HG03558 (cell line): ENCODE data around the gene OSTC.

ENCODE experiments used
- ATAC-seq: cut with Tn5 transposase; IDR thresholded peaks from one replicate; pipeline ENCODE4 v1.9.1; 2021; ENCODE audit warnings: moderate number of reproducible peaks; ENCODE audit not compliant: unreplicated experiment; ENCODE audit errors: extremely low read depth

Gene OSTC

DNA sequence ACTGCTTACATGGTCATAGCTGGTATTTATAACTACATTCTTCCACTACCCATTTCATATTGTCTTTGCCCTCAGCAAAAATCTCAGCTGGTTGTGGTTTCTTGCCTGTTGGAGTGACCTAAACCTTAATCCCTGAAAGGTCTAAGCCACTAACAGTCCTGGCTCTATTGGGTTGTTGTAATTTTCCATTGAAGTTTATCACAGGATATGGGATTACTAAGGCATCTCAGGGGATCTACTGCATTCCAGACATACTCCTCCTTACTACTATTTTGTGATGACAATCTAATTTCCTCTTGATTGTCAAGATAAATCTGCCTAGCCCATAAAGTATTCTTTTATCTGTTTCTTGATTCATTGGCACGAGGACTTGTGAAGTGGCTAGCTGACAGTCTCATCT, 6.2 kb upstream of the OSTC start:
- ATAC-seq, result no peak

DNA sequence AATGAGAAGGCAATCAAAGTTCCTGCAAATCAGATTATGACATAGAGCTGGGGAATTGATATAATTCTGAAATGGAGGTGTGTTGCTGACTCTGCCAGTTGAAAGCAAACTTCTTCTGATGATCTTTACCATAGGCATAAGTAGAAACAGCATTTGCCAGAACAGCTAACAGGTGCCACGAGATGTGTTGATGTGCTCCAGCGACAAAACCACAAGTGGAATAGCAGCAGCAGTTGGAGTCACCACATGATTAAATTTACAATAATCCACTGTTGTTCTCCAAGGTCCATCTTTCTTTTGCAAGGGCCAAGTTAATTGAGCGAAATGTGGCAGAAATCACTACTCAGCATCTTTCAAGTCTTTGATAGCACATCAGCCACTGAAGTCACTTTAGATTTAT, 3.7 kb upstream of the OSTC start:
- ATAC-seq, result no peak

DNA sequence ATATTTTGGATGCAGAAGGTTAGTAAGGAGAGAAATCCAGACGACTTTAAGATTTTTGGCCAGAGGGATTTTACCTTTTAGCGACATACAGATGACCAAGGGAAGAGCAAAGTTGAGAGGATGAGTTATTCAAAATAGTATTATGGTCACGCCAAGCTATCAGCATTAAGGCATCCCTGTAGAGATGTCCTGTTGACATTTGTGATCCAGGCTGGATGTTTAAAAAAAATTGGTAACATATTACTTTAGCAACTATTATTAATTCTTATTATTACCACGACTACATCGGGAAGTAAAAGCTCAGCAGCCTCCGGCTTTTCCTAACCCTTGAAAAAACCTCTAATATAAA, 562 bp upstream of the OSTC start:
- peak; percentile 8 for ATAC-seq

DNA sequence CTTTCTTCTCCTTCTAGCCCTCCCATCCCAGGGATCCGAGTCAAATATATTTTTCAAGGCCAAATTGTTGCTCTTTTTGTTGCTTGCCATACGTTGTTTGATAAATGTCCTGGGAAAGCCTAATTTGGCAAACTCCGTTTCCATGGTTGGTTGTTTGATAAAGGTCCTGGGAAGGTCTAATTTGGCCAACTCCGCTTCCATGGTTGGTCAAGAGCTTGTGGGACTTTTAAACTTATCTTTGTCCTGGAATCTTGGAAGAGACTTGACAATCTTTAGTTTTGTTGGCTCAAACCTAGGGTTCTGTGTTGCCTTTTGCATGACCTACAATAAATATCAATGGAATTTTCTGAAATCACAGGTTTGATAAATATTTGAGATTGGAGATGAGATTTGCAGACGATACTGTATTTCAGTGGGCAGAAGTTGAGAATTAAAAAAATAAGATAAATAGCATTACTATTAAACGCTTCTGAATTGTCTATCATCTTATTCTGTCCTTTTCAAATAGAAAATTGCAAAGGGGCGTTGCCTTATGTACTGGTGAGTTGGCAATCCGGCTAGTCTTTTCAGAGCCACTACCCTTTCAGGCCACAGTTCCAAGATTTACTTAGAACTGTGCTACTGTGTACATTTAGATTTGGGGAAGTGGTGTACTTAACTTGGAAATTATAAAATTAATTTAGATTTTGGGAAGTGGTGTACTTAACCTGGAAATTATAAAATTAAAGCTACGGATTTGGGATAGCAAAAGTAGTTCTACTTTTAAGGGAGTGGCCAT, 804 bp downstream of the OSTC start:
- ATAC-seq, result no peak

DNA sequence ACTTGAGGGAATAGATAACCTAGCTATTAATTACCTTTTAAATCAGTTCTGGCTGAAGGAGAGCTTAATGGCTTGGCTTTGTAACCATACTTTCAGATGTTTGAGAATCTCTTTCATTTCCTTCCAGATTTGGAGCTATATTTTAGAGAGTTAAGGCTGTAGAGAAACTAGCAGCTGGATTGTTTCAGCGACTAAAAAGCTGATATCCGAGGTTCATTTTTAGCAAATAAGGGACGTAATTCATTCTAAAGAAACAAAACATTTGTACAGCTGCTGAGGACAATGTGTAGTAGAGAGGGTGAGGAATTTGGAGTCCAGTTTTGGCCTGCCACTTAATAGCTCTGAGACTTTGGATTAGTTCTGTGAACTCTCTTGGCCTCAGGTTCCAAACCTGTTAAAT, 12.2 kb downstream of the OSTC start:
- no peak for ATAC-seq

DNA sequence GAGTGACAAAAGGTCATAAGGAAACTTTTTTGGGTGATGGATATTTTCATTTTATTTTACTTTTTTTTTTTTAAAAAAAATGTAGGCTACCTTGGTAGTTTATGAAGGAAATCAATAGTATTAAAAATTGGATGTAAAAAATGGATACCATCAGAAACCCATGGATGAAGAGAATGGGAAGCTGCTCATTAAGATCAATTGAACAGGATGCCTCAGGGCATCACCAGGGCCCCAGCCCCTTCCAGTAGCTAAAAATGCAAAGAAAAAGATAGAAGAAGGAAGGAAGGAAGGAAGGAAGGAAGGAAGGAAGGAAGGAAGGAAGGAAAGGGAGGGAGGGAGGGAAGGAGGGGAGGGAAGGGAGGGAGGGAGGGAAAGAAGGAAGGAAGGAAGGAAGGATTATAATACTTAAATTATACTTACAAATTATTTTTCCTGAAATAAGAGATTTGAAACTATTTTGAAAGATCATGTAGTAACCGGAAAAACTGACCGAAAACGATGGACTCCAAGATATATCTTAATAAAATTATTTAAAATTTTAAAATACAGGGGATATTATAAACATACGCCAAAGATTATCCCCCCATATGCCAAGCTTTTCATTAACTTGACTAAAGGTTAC, 24.1 kb downstream of the OSTC start:
- no peak for ATAC-seq

DNA sequence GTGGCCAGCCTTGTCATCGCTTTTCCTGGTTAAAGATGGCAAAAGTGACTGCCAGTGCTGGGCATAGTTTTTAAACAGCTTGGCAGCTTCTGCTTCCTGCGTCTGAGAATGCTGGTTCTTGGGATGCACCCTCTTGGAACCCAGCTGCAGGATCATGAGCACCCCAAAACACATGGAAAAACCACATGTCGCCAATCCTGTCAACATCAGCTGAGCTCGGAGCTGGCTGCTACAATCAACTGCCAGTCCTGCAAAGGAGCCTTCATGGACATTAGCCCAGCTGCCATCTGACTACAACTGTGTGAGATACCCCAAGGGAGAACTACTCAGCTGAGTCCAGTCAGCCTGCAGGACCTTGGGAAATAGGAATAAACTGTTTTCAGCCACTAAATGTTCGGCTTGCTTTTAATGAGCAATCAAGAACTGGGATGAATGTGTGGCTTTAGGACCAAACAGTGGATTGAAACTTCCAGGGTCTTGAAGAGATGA, 31.0 kb downstream of the OSTC start:
- no peak for ATAC-seq

DNA sequence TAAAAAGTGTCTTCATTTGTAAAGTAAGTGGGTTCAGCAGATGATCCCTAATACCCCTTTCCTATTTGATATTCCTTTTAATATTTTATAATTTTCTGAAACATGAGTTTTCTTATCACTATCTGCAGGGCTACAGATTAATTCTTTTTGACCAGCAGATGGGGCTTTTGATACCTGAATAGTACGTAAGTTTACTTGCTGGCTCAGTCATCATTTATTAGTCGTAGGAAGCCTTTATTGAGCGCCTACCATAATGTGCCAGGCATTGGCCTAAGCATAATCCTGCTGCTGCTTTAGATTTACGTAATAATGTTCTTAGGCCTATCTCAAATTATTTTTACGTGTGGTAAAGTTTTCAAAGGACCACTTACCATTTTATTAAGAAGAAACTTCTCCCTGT, 33.1 kb downstream of the OSTC start:
- ATAC-seq, result no peak

DNA sequence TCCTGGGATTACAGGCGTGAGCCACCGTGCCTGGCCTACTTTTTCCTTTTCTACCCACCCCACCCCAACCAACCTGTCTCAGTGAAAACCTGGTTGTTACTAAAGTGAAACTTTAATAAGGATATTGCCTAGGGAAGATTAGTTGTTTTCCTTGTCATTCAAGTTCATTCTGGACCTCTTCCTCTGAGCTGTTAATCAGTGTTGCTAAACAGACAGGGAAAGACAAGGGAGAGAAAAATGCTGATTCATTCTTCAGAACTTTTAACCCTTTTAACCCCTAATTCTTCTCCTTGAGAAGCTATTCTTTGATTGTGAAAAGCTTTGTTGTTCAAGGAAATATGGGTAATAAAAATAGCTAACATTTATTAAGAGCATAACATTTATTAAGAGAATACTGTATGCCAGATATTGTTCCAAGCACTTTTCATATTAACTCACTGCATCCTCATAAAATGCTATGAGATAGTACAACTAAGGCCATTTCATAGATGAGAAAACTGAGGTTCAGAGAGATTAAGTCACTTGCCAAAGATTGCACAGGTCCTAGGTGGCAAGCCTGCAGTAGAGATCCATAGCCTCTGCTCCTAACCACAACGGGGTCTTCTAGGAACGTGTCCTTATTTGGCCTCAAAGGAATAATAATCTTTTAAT, 34.8 kb downstream of the OSTC start:
- ATAC-seq, result no peak

DNA sequence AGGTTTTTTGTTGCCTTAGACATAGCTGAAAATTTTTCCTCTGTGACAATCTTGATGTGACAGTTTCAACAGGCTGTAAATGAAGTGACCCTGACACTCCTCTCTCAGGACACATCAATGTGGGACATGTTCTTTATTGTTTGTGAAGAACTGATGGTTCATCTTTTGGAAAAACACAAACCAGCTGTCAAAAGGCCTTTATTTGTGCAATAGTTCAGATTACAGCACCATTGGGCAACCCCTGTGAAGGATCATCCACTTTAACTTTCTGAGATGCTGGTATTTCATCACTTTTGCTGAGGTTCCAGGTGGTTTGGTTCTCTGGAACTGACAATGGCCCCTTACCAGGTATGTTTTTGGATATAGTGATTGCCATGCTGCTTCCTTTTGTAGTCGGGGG, 40.3 kb downstream of the OSTC start:
- ATAC-seq, result no peak

DNA sequence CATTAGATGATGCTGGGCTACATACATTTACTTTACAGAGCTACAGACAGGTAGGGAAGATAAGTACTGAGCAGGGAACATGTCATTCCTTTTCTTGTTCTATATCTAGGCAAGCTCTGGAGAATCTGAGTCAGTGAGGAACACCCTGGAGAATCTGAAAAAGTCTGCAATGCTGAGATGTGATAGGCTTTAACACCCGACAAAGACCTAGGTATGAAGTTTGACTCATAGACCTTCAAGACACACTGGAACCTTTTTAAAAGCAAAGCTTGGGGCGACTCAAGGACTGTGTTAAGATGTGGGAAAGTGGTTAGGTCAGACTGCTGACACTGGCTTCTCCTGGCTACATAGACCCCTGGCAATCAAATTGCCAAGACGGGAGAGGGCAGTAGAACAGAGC, 42.8 kb downstream of the OSTC start:
- no peak for ATAC-seq

DNA sequence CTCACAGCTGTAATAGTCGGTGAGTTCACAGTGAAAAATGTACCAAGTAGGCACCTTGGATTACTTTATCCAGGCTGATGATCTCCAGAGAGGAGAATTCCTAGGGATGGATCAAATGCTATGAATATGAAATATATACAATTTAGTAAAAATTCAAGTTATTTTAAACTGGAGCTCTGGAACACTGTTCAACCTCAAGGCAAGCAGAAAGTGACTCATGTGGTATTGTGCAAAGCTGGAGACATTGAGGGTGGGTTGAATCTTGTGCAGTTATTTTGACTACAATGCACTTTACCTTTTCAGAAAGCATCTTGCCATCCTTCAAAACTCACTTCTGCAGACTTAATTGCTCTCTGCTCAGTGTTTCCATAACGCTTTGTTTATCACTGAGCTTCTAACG, 43.4 kb downstream of the OSTC start:
- ATAC-seq, result no peak

DNA sequence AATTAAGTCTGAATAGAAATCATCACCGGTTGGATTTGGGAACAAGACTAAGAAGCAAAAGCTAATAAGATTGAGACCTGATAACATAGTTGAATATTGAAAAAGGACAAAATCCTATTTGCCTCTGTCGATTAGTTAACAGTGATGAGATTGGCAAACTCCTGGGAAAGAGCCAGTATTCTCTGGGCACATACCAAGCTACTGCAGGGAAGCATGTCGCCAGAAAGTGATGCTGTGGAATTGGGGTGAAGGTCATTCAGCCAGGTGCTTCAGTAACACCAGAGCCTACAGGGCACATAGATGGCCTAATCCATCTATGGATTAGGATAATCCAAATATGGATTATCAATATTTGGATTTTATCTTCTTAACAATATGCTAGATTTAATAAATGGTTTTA, 44.0 kb downstream of the OSTC start:
- ATAC-seq, result no peak

DNA sequence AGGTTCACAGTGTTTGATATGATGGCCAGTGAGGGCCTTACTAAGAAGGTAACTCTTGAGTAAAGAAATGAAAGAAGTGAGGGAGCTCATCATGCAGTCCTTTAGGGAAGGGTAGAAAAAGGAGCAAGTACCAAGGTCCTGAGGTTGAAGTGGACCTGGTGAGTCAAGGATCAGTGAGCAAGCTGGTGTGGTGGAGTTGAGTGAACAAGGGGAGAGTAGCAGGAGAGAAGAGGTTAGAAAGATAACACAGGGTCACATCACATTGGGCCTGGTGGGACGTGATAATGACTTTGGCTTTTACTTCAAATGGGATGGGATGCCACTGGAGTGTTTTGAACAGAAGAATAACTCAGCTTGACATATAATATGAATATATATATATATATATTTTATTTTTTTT, 44.7 kb downstream of the OSTC start:
- ATAC-seq, result no peak

DNA sequence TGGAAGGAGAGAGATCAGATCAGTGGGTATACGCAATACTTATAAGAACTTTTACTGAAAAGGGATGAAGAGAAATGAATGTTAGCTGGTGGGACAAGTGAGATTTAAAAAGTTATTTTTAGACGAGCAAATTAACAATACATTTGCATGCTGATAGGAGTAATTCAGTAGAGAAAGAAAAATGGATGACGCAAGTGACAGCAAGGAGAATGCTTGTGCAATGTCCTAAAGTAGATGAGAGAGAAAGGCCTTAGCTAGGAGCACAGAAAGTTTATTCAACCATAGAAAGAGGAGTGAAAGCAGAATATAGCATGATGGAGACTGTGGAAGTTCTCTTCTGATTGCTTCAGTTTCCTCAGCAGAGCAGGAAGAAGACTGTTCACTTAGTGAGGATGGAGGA, 45.8 kb downstream of the OSTC start:
- ATAC-seq, result no peak

DNA sequence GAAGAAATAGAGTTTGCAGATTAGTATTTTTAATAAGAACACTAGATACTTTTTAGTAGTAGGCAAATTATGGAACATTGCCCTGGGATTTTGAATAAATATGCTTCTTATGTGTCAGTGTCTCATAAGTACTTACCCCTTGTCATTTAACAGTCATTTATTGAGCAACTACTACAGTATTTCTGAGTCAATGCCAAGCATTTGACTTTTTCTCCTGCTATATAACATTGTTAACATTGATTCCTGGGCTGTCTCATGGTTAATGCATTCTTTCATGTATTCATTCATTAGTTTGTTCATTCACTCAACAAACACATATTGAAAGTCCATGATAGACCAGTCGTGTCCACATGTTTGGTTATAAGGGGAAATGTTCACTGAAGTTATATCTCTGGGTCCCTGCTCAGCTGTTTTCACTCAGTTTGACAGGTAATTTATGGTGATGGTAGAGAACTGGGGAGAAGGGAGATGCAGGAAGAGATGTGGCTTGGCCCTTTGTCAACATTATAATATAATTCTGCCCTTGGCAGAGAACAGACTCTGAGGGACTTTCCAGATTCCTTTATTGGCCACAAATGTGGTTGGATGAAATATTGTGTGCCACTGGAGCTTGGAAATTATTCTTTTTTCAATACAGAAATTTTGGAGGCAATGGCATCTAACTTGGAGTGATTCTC, 49.8 kb downstream of the OSTC start:
- ATAC-seq, result no peak

DNA sequence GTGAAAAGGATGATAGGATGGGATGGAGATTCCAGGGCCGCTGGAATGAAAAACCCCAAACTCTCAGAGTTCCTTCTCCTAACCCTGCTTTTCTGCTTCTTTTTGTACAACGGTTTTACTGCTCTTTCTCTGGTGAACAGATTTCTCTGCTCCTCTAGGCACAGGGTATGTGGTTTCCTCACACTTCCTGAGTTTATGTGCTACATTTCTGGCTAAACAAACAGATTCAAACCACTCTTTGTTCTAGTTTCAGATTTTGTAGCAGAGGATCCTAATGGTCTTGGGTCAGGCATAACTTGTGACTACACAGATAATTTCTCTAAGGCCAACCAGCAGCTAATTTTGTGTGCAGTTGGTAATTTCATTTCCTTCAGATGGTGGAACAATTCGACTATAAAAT, 52.6 kb downstream of the OSTC start:
- no peak for ATAC-seq

DNA sequence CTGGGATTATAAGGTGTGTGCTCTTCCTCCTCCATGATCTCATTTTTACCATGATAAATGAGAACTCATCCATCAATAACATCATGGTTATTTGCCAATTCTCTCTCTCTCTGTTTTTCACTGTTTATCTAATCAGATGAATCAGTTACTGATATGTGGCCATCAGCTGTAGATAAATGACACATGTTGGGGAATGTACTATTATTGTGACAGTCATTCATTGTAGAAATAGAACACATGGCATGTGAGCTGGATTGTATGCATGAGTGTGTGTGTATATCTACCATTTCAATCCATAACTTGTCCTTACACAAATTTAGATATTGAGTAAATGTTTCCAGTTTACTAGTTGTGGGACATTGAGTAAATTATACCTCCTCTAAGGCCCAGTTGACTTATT, 53.0 kb downstream of the OSTC start:
- no peak for ATAC-seq

DNA sequence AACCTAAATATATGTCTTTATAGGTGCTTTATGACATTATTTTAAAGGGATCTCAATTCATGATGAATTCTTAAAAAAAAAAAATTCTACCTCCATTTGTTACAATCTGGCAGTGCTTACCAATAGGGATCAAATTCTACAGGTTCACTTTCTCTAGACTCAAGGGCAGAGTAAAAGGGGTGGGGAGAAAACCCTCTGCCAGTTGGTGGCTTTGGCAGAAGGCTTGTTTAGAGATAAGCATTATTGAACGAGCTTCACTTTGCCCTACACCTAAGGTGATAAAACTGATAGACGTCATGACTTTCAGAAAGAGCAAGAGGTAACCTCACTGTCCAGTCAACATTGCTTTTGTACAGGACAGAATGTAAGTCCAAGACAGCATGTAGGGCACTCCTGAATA, 53.6 kb downstream of the OSTC start:
- no peak for ATAC-seq

DNA sequence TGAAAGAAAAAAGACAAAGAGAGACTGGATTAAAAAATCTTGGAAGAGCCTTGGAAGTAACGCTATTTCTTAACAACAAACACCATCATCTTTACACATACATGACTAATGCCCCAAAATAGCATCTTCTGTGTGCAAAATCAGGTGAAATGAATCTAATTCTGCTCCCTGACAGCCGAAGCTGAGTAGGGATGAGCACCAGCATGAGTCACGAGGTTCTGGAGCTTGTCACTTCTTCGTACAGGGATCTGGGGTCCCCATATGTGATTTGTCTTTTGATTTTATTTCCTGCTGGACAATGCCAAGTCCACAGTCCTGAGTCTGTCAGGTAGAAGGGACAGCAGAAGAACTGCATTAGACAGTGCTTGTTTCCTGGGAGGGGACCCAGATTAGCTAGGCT, 55.9 kb downstream of the OSTC start:
- ATAC-seq, result no peak

DNA sequence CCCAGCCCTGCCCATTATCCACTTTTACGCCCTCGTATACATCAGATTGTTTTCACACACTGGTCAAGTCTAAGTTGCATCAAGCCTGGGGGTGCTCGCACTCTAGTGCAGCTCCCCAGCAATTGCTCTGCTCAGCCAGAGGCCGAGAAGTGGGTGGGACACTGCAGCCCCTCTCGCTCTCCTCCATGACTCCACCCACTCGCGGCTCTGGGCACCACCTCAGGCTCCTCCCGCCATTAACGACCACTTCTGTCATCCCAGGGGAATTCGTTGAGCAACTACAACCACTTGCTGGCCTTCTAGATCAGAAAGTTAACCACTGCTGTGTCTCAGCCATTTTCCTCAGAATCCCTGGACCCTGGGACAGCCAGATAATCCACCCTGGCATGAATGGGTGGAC, 58.8 kb downstream of the OSTC start:
- ATAC-seq, result no peak
